Measurements from ENCODE around the gene MAPK4.

The MAPK4 gene

GRCh38 chr18:50729986-50730385 is 170.1 kb downstream of the MAPK4 start:
- DNase-seq (ENCODE audit: low read depth, low spot score): no peak
- Histone ChIP-seq H3K4me1 (ENCODE audit: insufficient read depth, insufficient read length) (peaks cover 2% of the 10 kb centered on the region), H3K27me3 (ENCODE audit: insufficient read depth, insufficient read length) (no peaks in the 10 kb centered on the region), H3K36me3 (ENCODE audit: insufficient read depth, insufficient read length, low read length) (peaks cover 10% of the 10 kb centered on the region), H3K9me3 (ENCODE audit: insufficient read depth, low read length) (no peaks in the 10 kb centered on the region), H3K9ac (ENCODE audit: insufficient read length, low read depth) (no peak overlapping the region), H3K4me3 (ENCODE audit: insufficient read length, low read depth) (no peak overlapping the region)
- no peak for TF ChIP-seq SUZ12 (IDR thresholded peaks at IDR 0.05; ENCODE audit: extremely low read depth, insufficient read depth, insufficient read length)
- TF ChIP-seq YY1 (IDR thresholded peaks at IDR 0.05; ENCODE audit: insufficient read depth, insufficient read length): no peak

- Histone ChIP-seq H3K4me3 (ENCODE audit: insufficient read length, low read depth) (no peak overlapping the region), H3K4me1 (ENCODE audit: insufficient read depth, insufficient read length) (no peaks in the 10 kb centered on the region), H3K9me3 (ENCODE audit: insufficient read depth, low read length) (no peaks in the 10 kb centered on the region), H3K9ac (ENCODE audit: insufficient read length, low read depth) (no peak overlapping the region), H3K36me3 (ENCODE audit: insufficient read depth, insufficient read length, low read length) (peaks cover 10% of the 10 kb centered on the region), H3K27me3 (ENCODE audit: insufficient read depth, insufficient read length) (no peaks in the 10 kb centered on the region)
- TF ChIP-seq YY1 (IDR thresholded peaks at IDR 0.05; ENCODE audit: insufficient read depth, insufficient read length) (no peak), SUZ12 (IDR thresholded peaks at IDR 0.05; ENCODE audit: extremely low read depth, insufficient read depth, insufficient read length) (no peak), ZNF274 (IDR thresholded peaks at IDR 0.05; ENCODE audit: low read depth, low read length) (no peak)
- DNase-seq (ENCODE audit: low read depth, low spot score): no peak
These were observed 174.5 kb downstream of the MAPK4 start for GRCh38 chr18:50734342-50734741.

DNA sequence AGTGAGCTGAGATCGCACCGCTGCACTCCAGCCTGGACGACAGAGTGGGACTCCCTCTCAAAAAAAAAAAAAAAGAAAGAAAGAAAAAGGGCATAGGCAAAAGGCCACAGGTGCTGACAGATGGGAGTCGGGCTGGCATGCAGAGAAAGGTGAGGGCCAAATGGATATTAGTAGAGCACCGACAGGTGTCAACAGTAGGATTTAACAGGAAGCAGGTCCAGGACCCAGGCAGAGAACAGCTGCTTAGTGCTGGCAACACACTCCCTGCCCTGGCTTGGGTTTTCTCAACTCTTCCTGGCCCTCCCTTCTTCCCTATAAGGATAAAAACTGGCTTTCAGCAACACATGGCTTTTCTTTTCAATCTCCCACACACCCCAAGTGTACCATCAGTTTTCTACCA is 175.0 kb downstream of the MAPK4 start:
- Histone ChIP-seq H3K9me3 (ENCODE audit: insufficient read depth, low read length) (no peaks in the 10 kb centered on the region), H3K4me1 (ENCODE audit: insufficient read depth, insufficient read length) (no peaks in the 10 kb centered on the region), H3K9ac (ENCODE audit: insufficient read length, low read depth) (no peak overlapping the region), H3K27me3 (ENCODE audit: insufficient read depth, insufficient read length) (no peaks in the 10 kb centered on the region), H3K4me3 (ENCODE audit: insufficient read length, low read depth) (no peak overlapping the region), H3K36me3 (ENCODE audit: insufficient read depth, insufficient read length, low read length) (peaks cover 8% of the 10 kb centered on the region)
- no peak for TF ChIP-seq SUZ12 (IDR thresholded peaks at IDR 0.05; ENCODE audit: extremely low read depth, insufficient read depth, insufficient read length)
- TF ChIP-seq ZNF274 (IDR thresholded peaks at IDR 0.05; ENCODE audit: low read depth, low read length): no peak
- TF ChIP-seq YY1 (IDR thresholded peaks at IDR 0.05; ENCODE audit: insufficient read depth, insufficient read length): no peak
- DNase-seq (ENCODE audit: low read depth, low spot score): no peak

GRCh38 chr18:50737127-50737526 is 177.2 kb downstream of the MAPK4 start:
- Histone ChIP-seq H3K4me3 (ENCODE audit: insufficient read length, low read depth) (no peak overlapping the region), H3K4me1 (ENCODE audit: insufficient read depth, insufficient read length) (peaks cover 1% of the 10 kb centered on the region), H3K36me3 (ENCODE audit: insufficient read depth, insufficient read length, low read length) (no peaks in the 10 kb centered on the region), H3K9me3 (ENCODE audit: insufficient read depth, low read length) (no peaks in the 10 kb centered on the region), H3K27me3 (ENCODE audit: insufficient read depth, insufficient read length) (no peaks in the 10 kb centered on the region), H3K9ac (ENCODE audit: insufficient read length, low read depth) (no peak overlapping the region)
- no peak for DNase-seq (ENCODE audit: low read depth, low spot score)
- no peak for TF ChIP-seq ZNF274 (IDR thresholded peaks at IDR 0.05; ENCODE audit: low read depth, low read length)
- no peak for TF ChIP-seq YY1 (IDR thresholded peaks at IDR 0.05; ENCODE audit: insufficient read depth, insufficient read length)
- no peak for TF ChIP-seq SUZ12 (IDR thresholded peaks at IDR 0.05; ENCODE audit: extremely low read depth, insufficient read depth, insufficient read length)

DNA sequence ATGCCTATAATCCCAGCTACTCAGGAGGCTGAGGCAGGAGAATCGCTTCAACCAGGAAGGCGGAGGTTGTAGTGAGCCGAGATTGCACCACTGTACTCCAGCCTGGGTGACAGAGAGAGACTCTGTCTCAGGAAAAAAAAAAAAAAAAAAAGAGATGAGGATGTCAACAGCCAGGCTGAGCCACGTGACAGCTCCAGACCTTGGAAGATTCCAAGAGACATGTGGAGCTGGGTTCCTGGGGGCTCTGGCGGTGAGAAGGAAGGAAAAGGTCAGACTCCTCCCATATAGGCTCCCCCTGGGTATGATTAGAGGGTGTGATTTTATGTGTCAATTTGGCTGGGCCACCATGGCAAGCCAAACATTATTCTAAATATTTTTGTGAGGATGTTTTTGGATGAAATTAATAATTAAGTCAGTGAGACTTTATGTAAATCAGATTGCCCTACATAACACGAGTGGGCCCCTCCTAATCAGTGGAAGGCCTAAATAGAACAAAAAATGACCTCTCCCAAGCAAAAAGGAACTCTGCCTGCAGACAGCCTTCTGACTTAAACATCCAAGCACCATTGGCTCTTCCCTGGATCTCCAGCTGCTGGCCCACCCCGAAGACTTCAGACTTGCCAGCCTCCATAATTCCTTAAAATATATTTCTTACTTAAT is 178.3 kb downstream of the MAPK4 start:
- Histone ChIP-seq H3K9me3 (ENCODE audit: insufficient read depth, low read length) (no peaks in the 10 kb centered on the region), H3K36me3 (ENCODE audit: insufficient read depth, insufficient read length, low read length) (no peaks in the 10 kb centered on the region), H3K27me3 (ENCODE audit: insufficient read depth, insufficient read length) (no peaks in the 10 kb centered on the region), H3K4me3 (ENCODE audit: insufficient read length, low read depth) (no peak overlapping the region), H3K9ac (ENCODE audit: insufficient read length, low read depth) (no peak overlapping the region), H3K4me1 (ENCODE audit: insufficient read depth, insufficient read length) (peaks cover 2% of the 10 kb centered on the region)
- no peak for DNase-seq (ENCODE audit: low read depth, low spot score)
- TF ChIP-seq SUZ12 (IDR thresholded peaks at IDR 0.05; ENCODE audit: extremely low read depth, insufficient read depth, insufficient read length) (no peak), ZNF274 (IDR thresholded peaks at IDR 0.05; ENCODE audit: low read depth, low read length) (no peak), YY1 (IDR thresholded peaks at IDR 0.05; ENCODE audit: insufficient read depth, insufficient read length) (no peak)

GRCh38 chr18:50742952-50743351 is 183.1 kb downstream of the MAPK4 start:
- Histone ChIP-seq H3K9ac (ENCODE audit: insufficient read length, low read depth) (no peak overlapping the region), H3K27me3 (ENCODE audit: insufficient read depth, insufficient read length) (no peaks in the 10 kb centered on the region), H3K4me3 (ENCODE audit: insufficient read length, low read depth) (no peak overlapping the region), H3K36me3 (ENCODE audit: insufficient read depth, insufficient read length, low read length) (no peaks in the 10 kb centered on the region), H3K9me3 (ENCODE audit: insufficient read depth, low read length) (peaks cover 14% of the 10 kb centered on the region; the same call in 1 of the 2 replicates), H3K4me1 (ENCODE audit: insufficient read depth, insufficient read length) (peaks cover 2% of the 10 kb centered on the region)
- no peak for TF ChIP-seq ZNF274 (IDR thresholded peaks at IDR 0.05; ENCODE audit: low read depth, low read length)
- no peak for TF ChIP-seq SUZ12 (IDR thresholded peaks at IDR 0.05; ENCODE audit: extremely low read depth, insufficient read depth, insufficient read length)
- TF ChIP-seq YY1 (IDR thresholded peaks at IDR 0.05; ENCODE audit: insufficient read depth, insufficient read length): no peak
- DNase-seq (ENCODE audit: low read depth, low spot score): no peak

GRCh38 chr18:50744253-50744652 is 184.4 kb downstream of the MAPK4 start:
- Histone ChIP-seq H3K9ac (ENCODE audit: insufficient read length, low read depth) (no peak overlapping the region), H3K27me3 (ENCODE audit: insufficient read depth, insufficient read length) (no peaks in the 10 kb centered on the region), H3K36me3 (ENCODE audit: insufficient read depth, insufficient read length, low read length) (no peaks in the 10 kb centered on the region), H3K4me3 (ENCODE audit: insufficient read length, low read depth) (no peak overlapping the region), H3K4me1 (ENCODE audit: insufficient read depth, insufficient read length) (peaks cover 5% of the 10 kb centered on the region), H3K9me3 (ENCODE audit: insufficient read depth, low read length) (peaks cover 14% of the 10 kb centered on the region; the same call in 1 of the 2 replicates)
- TF ChIP-seq ZNF274 (IDR thresholded peaks at IDR 0.05; ENCODE audit: low read depth, low read length) (no peak), SUZ12 (IDR thresholded peaks at IDR 0.05; ENCODE audit: extremely low read depth, insufficient read depth, insufficient read length) (no peak), YY1 (IDR thresholded peaks at IDR 0.05; ENCODE audit: insufficient read depth, insufficient read length) (no peak)
- DNase-seq (ENCODE audit: low read depth, low spot score): no peak

Data from NT2/D1 (cell line).